ENCODE results near the gene PARVB. TPM values are rescaled to one million over a fixed set of nuclear protein-coding genes. Genes with fewer than 3 reads are reported as not detected.

Gene PARVB
- total and polyA plus RNA-seq, 2 donors (not counting 3 experiments of a cell fraction or from before 2014, with no cell fraction given), result 155 to 162 TPM

DNA sequence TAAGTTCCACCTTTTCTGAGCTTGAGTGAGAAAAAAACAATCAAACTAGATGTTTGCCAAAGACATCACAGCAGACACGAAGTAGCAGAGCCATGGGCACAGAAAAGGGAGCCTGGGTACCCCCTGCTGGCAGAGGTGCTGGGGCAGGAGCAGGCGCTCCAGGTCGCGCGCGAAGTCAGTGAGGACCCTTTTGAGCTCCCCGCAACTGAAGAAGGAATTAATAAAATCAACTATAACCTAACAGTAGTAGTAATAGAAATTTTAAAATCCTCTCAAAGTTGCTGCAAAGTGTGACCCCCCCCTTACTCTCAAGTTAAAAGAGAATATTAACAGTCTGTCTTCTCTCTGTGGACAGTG is 20.0 kb upstream of the PARVB start:
- Histone ChIP-seq H3K27me3 (ENCODE audit: control insufficient read depth in 2 of 2, insufficient read depth in 2 of 2, low read length in 2 of 2) (no peaks in the 10 kb centered on the region), H3K9me3 (replicated peaks; ENCODE audit: control insufficient read depth, insufficient read depth, low read length) (no peaks in the 10 kb centered on the region), H3K79me2 (ENCODE audit: control insufficient read depth, insufficient read depth, low read length) (no peaks in the 10 kb centered on the region), H2AFZ (ENCODE audit: low read depth, low read length) (no peak overlapping the region), H3K9ac (replicated peaks; ENCODE audit: extremely low read depth, insufficient read depth, low read length) (no peak overlapping the region), H3K4me2 (ENCODE audit: insufficient read depth, low read length) (no peak overlapping the region), H3K4me1 (ENCODE audit: control insufficient read depth, extremely low read depth, insufficient read depth, low read length) (peaks cover 14% of the 10 kb centered on the region), H4K20me1 (replicated peaks; ENCODE audit: control insufficient read depth, extremely low read depth, insufficient read depth, low read length) (no peaks in the 10 kb centered on the region), H3K9me1 (replicated peaks; ENCODE audit: control insufficient read depth, extremely low read depth, insufficient read depth, low read length) (no peaks in the 10 kb centered on the region), H3K36me3 (ENCODE audit: control insufficient read depth in 2 of 2, extremely low read depth in 1 of 2, insufficient read depth in 2 of 2, low read length in 2 of 2) (peaks cover 0 to 1% of the 10 kb centered on the region in 2 experiments), H3K27ac (ENCODE audit: insufficient read depth, low read depth, low read length) (no peak overlapping the region), H3K4me3 (replicated peaks in 1 of 3; ENCODE audit: insufficient read depth in 1 of 3, low read depth in 1 of 3, low read length in 3 of 3) (no peak overlapping the region)
- POLR2A ChIA-PET, result no interaction called here
- FAIRE-seq (no peak), DNase-seq (ENCODE audit: low read depth, low spot score) (no peak)
- BruUV-seq (replicated peaks), result no TSS peak
- intact Hi-C loops (cut with micrococcal nuclease), result no loop called here
- dilution Hi-C loops (cut with MboI; ENCODE audit: extremely low pct_ligation_motif_present, low sequenced_read_pairs), result no loop called here
- CTCF ChIA-PET, result interaction anchor here (1.3 to 5.3 kb wide), 11 partner anchors 9 to 623 kb away, joined by 3 to 111 read pairs (median 7); partner anchors contain the start of gene PARVB
- TF ChIP-seq GATA2 (IDR thresholded peaks at IDR 0.05; ENCODE audit: insufficient read depth, insufficient read length, low read depth, low read length) (no peak), JUN (IDR thresholded peaks at IDR 0.05; ENCODE audit: borderline replicate concordance, insufficient read depth, insufficient read length, low read depth) (no peak), MYC (IDR thresholded peaks at IDR 0.05; ENCODE audit: low read depth, low read length) (no peak), POLR2AphosphoS5 (IDR thresholded peaks at IDR 0.05; ENCODE audit: insufficient read depth, low read depth, low read length) (no peak), EZH2 (IDR thresholded peaks at IDR 0.05; ENCODE audit: borderline replicate concordance, low read depth, low read length, severe bottlenecking) (no peak), FOS (IDR thresholded peaks at IDR 0.05; ENCODE audit: borderline replicate concordance, insufficient read depth, low read length) (no peak), POLR2A (IDR thresholded peaks at IDR 0.05; ENCODE audit: low read depth, low read length) (no peak)
- TF ChIP-seq, protein P1, sequence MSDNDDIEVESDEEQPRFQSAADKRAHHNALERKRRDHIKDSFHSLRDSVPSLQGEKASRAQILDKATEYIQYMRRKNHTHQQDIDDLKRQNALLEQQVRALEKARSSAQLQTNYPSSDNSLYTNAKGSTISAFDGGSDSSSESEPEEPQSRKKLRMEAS (IDR thresholded peaks at IDR 0.05; ENCODE audit: insufficient read depth, insufficient read length), result no peak
- TF ChIP-seq, protein P2, sequence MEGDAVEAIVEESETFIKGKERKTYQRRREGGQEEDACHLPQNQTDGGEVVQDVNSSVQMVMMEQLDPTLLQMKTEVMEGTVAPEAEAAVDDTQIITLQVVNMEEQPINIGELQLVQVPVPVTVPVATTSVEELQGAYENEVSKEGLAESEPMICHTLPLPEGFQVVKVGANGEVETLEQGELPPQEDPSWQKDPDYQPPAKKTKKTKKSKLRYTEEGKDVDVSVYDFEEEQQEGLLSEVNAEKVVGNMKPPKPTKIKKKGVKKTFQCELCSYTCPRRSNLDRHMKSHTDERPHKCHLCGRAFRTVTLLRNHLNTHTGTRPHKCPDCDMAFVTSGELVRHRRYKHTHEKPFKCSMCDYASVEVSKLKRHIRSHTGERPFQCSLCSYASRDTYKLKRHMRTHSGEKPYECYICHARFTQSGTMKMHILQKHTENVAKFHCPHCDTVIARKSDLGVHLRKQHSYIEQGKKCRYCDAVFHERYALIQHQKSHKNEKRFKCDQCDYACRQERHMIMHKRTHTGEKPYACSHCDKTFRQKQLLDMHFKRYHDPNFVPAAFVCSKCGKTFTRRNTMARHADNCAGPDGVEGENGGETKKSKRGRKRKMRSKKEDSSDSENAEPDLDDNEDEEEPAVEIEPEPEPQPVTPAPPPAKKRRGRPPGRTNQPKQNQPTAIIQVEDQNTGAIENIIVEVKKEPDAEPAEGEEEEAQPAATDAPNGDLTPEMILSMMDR (IDR thresholded peaks at IDR 0.05; ENCODE audit: extremely low read depth in 1 of 2, insufficient read depth in 1 of 2, low read depth in 1 of 2, low read length in 2 of 2), result no peak

Data from endothelial cell of umbilical vein (primary cell).